BLaER1 treated with 17β-estradiol and CSF1 and Interleukin-3, amounts not matched to agents 10 nM and 100 nM (cell line): Measurements from ENCODE around the gene WDR27.

Source experiments
- H3K27ac ChIP-seq, 11 experiments: shearing (Covaris generic); formaldehyde crosslinking; 2 replicates each; pipeline ENCODE4 v1.8.1; 2022
- H3K27me3 ChIP-seq, 11 experiments: shearing (Covaris generic); formaldehyde crosslinking; 2 replicates each; pipeline ENCODE4 v1.8.1; 2022
- H3K36me3 ChIP-seq, 11 experiments: shearing (Covaris generic); formaldehyde crosslinking; 2 replicates each; pipeline ENCODE4 v1.8.1; 2022
- H3K4me1 ChIP-seq, 10 experiments: shearing (Covaris generic); formaldehyde crosslinking; 2 replicates each; pipeline ENCODE4 v1.8.1; 2022
- H3K4me2 ChIP-seq, 11 experiments: shearing (Covaris generic); formaldehyde crosslinking; 2 replicates each; pipeline ENCODE4 v1.8.1; 2022
- H3K4me3 ChIP-seq, 10 experiments: shearing (Covaris generic); formaldehyde crosslinking; 2 replicates each; pipeline ENCODE4 v1.8.1; 2022
- H3K9ac ChIP-seq, 11 experiments: shearing (Covaris generic); formaldehyde crosslinking; 2 replicates each; pipeline ENCODE4 v1.8.1; 2022
- H3K9me3 ChIP-seq, 11 experiments: shearing (Covaris generic); formaldehyde crosslinking; replicated peaks in 1 of 11; 2 replicates each; pipeline ENCODE4 v1.8.1; 2022
- H4K20me1 ChIP-seq, 11 experiments: shearing (Covaris generic); formaldehyde crosslinking; 2 replicates each; pipeline ENCODE4 v1.8.1; 2022
- Cebpa-rat ChIP-seq, 11 experiments: shearing (Covaris generic); IDR thresholded peaks; 2 replicates each; pipeline ENCODE4 v1.8.1; 2022

WDR27 gene

GRCh38 chr6:169566961-169567750, 134.7 kb downstream of the WDR27 start:
- Histone ChIP-seq H3K36me3 (peaks cover 0 to 4% (median 0%) of the 10 kb centered on the region in 11 experiments; a peak in 3 of 22 replicates), H3K4me3 (no peak overlapping the region), H3K9me3 (no peaks in the 10 kb centered on the region), H3K4me2 (peak overlapping the region in 9 of 11 experiments; percentile 35 to 65 (median 57); a peak in 17 of 22 replicates), H3K9ac (no peak overlapping the region), H4K20me1 (no peaks in the 10 kb centered on the region), H3K4me1 (peaks cover 0 to 22% (median 20%) of the 10 kb centered on the region in 10 experiments; a peak in 16 of 20 replicates), H3K27me3 (no peaks in the 10 kb centered on the region), H3K27ac (no peak overlapping the region)
- no peak for TF ChIP-seq Cebpa-rat (IDR thresholded peaks at IDR 0.05)

GRCh38 chr6:169566319-169566718, 135.5 kb downstream of the WDR27 start:
- TF ChIP-seq Cebpa-rat (IDR thresholded peaks at IDR 0.05), result no peak
- no peak overlapping the region for H3K4me2 ChIP-seq
- H3K4me3 ChIP-seq, result no peak overlapping the region
- H3K4me1 ChIP-seq, result peaks cover 0 to 22% (median 20%) of the 10 kb centered on the region in 10 experiments; a peak in 16 of 20 replicates
- H3K9ac ChIP-seq, result no peak overlapping the region
- H3K9me3 ChIP-seq, result no peaks in the 10 kb centered on the region
- H3K27ac ChIP-seq, result no peak overlapping the region
- H4K20me1 ChIP-seq, result no peaks in the 10 kb centered on the region
- H3K27me3 ChIP-seq, result no peaks in the 10 kb centered on the region
- H3K36me3 ChIP-seq, result peaks cover 0 to 4% (median 0%) of the 10 kb centered on the region in 11 experiments; a peak in 3 of 22 replicates

- Histone ChIP-seq H3K4me1 (peaks cover 0 to 22% (median 20%) of the 10 kb centered on the region in 10 experiments; a peak in 16 of 20 replicates), H3K9me3 (peaks cover 0 to 8% (median 0%) of the 10 kb centered on the region in 11 experiments; a peak in 4 of 22 replicates), H3K9ac (no peak overlapping the region), H3K27ac (no peak overlapping the region), H3K4me3 (no peak overlapping the region), H3K36me3 (peaks cover 0 to 14% (median 6%) of the 10 kb centered on the region in 11 experiments; a peak in 8 of 22 replicates), H3K27me3 (no peaks in the 10 kb centered on the region), H4K20me1 (no peaks in the 10 kb centered on the region), H3K4me2 (no peak overlapping the region)
- TF ChIP-seq Cebpa-rat (IDR thresholded peaks at IDR 0.05), result no peak
These were observed 137.2 kb downstream of the WDR27 start for GRCh38 chr6:169564453-169565240.

GRCh38 chr6:169561665-169562064, 140.2 kb downstream of the WDR27 start:
- Histone ChIP-seq H3K4me3 (no peak overlapping the region), H3K9me3 (peaks cover 0 to 11% (median 0%) of the 10 kb centered on the region in 11 experiments; a peak in 4 of 22 replicates), H3K36me3 (peaks cover 0 to 31% (median 15%) of the 10 kb centered on the region in 11 experiments; a peak in 12 of 22 replicates), H3K4me2 (no peak overlapping the region), H4K20me1 (no peaks in the 10 kb centered on the region), H3K9ac (no peak overlapping the region), H3K4me1 (peaks cover 0 to 6% (median 1%) of the 10 kb centered on the region in 10 experiments; a peak in 3 of 20 replicates), H3K27ac (no peak overlapping the region), H3K27me3 (no peaks in the 10 kb centered on the region)
- no peak for TF ChIP-seq Cebpa-rat (IDR thresholded peaks at IDR 0.05)

- Histone ChIP-seq H3K27ac (no peak overlapping the region), H3K27me3 (no peaks in the 10 kb centered on the region), H3K9me3 (peaks cover 0 to 11% (median 0%) of the 10 kb centered on the region in 11 experiments; a peak in 4 of 22 replicates), H3K4me2 (no peak overlapping the region), H3K4me1 (peaks cover 0 to 13% (median 7%) of the 10 kb centered on the region in 10 experiments; a peak in 10 of 20 replicates), H4K20me1 (no peaks in the 10 kb centered on the region), H3K9ac (no peak overlapping the region), H3K4me3 (no peak overlapping the region), H3K36me3 (peaks cover 0 to 31% (median 14%) of the 10 kb centered on the region in 11 experiments; a peak in 12 of 22 replicates)
- no peak for TF ChIP-seq Cebpa-rat (IDR thresholded peaks at IDR 0.05)
These were observed 142.2 kb downstream of the WDR27 start for GRCh38 chr6:169559592-169559991.

- no peaks in the 10 kb centered on the region for H3K27me3 ChIP-seq
- H3K27ac ChIP-seq, result no peak overlapping the region
- H3K9me3 ChIP-seq, result peaks cover 0 to 11% (median 0%) of the 10 kb centered on the region in 11 experiments; a peak in 4 of 22 replicates
- peaks cover 0 to 31% (median 14%) of the 10 kb centered on the region in 11 experiments; a peak in 12 of 22 replicates for H3K36me3 ChIP-seq
- TF ChIP-seq Cebpa-rat (IDR thresholded peaks at IDR 0.05), result no peak
- peaks cover 0 to 13% (median 7%) of the 10 kb centered on the region in 10 experiments; a peak in 10 of 20 replicates for H3K4me1 ChIP-seq
- H3K4me2 ChIP-seq, result no peak overlapping the region
- H3K4me3 ChIP-seq, result no peak overlapping the region
- no peak overlapping the region for H3K9ac ChIP-seq
- H4K20me1 ChIP-seq, result no peaks in the 10 kb centered on the region
These were observed 142.9 kb downstream of the WDR27 start for GRCh38 chr6:169558774-169559441.

- no peak overlapping the region for H3K27ac ChIP-seq
- TF ChIP-seq Cebpa-rat (IDR thresholded peaks at IDR 0.05), result no peak
- peaks cover 0 to 11% (median 0%) of the 10 kb centered on the region in 11 experiments; a peak in 4 of 22 replicates for H3K9me3 ChIP-seq
- H3K4me2 ChIP-seq, result no peak overlapping the region
- H3K4me3 ChIP-seq, result no peak overlapping the region
- no peaks in the 10 kb centered on the region for H3K27me3 ChIP-seq
- H3K4me1 ChIP-seq, result peaks cover 0 to 13% (median 7%) of the 10 kb centered on the region in 10 experiments; a peak in 10 of 20 replicates
- no peak overlapping the region for H3K9ac ChIP-seq
- peaks cover 0 to 31% (median 14%) of the 10 kb centered on the region in 11 experiments; a peak in 12 of 22 replicates for H3K36me3 ChIP-seq
- no peaks in the 10 kb centered on the region for H4K20me1 ChIP-seq
These were observed 143.5 kb downstream of the WDR27 start for GRCh38 chr6:169558378-169558773.

GRCh38 chr6:169557887-169558286, 143.9 kb downstream of the WDR27 start:
- H3K9me3 ChIP-seq, result peaks cover 0 to 11% (median 0%) of the 10 kb centered on the region in 11 experiments; a peak in 4 of 22 replicates
- H3K4me3 ChIP-seq, result no peak overlapping the region
- TF ChIP-seq Cebpa-rat (IDR thresholded peaks at IDR 0.05), result no peak
- peaks cover 0 to 31% (median 14%) of the 10 kb centered on the region in 11 experiments; a peak in 12 of 22 replicates for H3K36me3 ChIP-seq
- H3K4me1 ChIP-seq, result peaks cover 0 to 13% (median 7%) of the 10 kb centered on the region in 10 experiments; a peak in 10 of 20 replicates
- no peak overlapping the region for H3K9ac ChIP-seq
- H3K27ac ChIP-seq, result no peak overlapping the region
- H3K4me2 ChIP-seq, result no peak overlapping the region
- H4K20me1 ChIP-seq, result no peaks in the 10 kb centered on the region
- H3K27me3 ChIP-seq, result no peaks in the 10 kb centered on the region
